ENCODE measurements around the gene LZTR1. TPM values are rescaled to one million over a fixed set of nuclear protein-coding genes. Genes with fewer than 3 reads are reported as not detected.

Gene LZTR1
- total RNA-seq, 1 donor from 2014 or later, result 91.5 TPM

GRCh38 chr22:20943104-20943933 lies 38.8 kb upstream of the LZTR1 start:
- TF ChIP-seq, protein P1, sequence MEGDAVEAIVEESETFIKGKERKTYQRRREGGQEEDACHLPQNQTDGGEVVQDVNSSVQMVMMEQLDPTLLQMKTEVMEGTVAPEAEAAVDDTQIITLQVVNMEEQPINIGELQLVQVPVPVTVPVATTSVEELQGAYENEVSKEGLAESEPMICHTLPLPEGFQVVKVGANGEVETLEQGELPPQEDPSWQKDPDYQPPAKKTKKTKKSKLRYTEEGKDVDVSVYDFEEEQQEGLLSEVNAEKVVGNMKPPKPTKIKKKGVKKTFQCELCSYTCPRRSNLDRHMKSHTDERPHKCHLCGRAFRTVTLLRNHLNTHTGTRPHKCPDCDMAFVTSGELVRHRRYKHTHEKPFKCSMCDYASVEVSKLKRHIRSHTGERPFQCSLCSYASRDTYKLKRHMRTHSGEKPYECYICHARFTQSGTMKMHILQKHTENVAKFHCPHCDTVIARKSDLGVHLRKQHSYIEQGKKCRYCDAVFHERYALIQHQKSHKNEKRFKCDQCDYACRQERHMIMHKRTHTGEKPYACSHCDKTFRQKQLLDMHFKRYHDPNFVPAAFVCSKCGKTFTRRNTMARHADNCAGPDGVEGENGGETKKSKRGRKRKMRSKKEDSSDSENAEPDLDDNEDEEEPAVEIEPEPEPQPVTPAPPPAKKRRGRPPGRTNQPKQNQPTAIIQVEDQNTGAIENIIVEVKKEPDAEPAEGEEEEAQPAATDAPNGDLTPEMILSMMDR (IDR thresholded peaks at IDR 0.05), result no peak
- Mint-ChIP-seq H3K4me1 (ENCODE audit: unreplicated experiment) (peaks cover 41% of the 10 kb centered on the region), H3K4me3 (ENCODE audit: unreplicated experiment) (no peak overlapping the region), H3K27ac (ENCODE audit: unreplicated experiment) (no peak overlapping the region), H3K9me3 (ENCODE audit: unreplicated experiment) (no peaks in the 10 kb centered on the region), H3K27me3 (ENCODE audit: unreplicated experiment) (no peaks in the 10 kb centered on the region), H3K36me3 (ENCODE audit: unreplicated experiment) (peaks cover 9% of the 10 kb centered on the region)
- DNase-seq (ENCODE audit: extremely low spot score, unreplicated experiment), result no peak

DNA sequence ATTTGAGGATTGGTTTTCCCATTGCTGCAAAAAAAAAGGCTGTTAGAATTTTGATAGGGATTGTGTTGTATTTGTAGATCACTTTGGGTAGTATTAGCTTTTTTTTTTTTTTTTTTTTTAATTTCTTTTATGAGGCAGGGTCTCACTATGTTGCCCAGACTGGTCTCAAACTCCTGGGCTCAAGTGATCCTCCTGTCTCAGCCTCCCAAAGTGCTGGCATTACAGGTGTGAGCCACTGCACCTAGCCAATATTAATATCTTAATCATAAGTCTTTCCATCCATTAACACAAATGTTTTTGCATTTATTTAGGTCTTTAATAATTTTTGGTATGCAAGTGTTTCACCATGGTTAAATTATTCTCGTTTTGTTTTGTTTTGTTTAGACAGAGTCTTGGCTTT lies 38.1 kb upstream of the LZTR1 start:
- Mint-ChIP-seq H3K9me3 (ENCODE audit: unreplicated experiment) (no peaks in the 10 kb centered on the region), H3K36me3 (ENCODE audit: unreplicated experiment) (peaks cover 9% of the 10 kb centered on the region), H3K4me1 (ENCODE audit: unreplicated experiment) (peaks cover 41% of the 10 kb centered on the region), H3K27me3 (ENCODE audit: unreplicated experiment) (no peaks in the 10 kb centered on the region), H3K27ac (ENCODE audit: unreplicated experiment) (no peak overlapping the region), H3K4me3 (ENCODE audit: unreplicated experiment) (no peak overlapping the region)
- TF ChIP-seq, protein P1 (IDR thresholded peaks at IDR 0.05), result no peak
- DNase-seq (ENCODE audit: extremely low spot score, unreplicated experiment), result no peak

- no peaks in the 10 kb centered on the region for H3K27me3 Mint-ChIP-seq (ENCODE audit: unreplicated experiment)
- no peaks in the 10 kb centered on the region for H3K9me3 Mint-ChIP-seq (ENCODE audit: unreplicated experiment)
- TF ChIP-seq, protein P1 (IDR thresholded peaks at IDR 0.05), result no peak
- H3K36me3 Mint-ChIP-seq (ENCODE audit: unreplicated experiment), result peaks cover 16% of the 10 kb centered on the region
- H3K27ac Mint-ChIP-seq (ENCODE audit: unreplicated experiment), result peak overlapping the region; percentile 47
- peaks cover 31% of the 10 kb centered on the region for H3K4me1 Mint-ChIP-seq (ENCODE audit: unreplicated experiment)
- no peak for DNase-seq (ENCODE audit: extremely low spot score, unreplicated experiment)
- no peak overlapping the region for H3K4me3 Mint-ChIP-seq (ENCODE audit: unreplicated experiment)
Measured at GRCh38 chr22:20945578-20945934, 36.5 kb upstream of the LZTR1 start.

DNA sequence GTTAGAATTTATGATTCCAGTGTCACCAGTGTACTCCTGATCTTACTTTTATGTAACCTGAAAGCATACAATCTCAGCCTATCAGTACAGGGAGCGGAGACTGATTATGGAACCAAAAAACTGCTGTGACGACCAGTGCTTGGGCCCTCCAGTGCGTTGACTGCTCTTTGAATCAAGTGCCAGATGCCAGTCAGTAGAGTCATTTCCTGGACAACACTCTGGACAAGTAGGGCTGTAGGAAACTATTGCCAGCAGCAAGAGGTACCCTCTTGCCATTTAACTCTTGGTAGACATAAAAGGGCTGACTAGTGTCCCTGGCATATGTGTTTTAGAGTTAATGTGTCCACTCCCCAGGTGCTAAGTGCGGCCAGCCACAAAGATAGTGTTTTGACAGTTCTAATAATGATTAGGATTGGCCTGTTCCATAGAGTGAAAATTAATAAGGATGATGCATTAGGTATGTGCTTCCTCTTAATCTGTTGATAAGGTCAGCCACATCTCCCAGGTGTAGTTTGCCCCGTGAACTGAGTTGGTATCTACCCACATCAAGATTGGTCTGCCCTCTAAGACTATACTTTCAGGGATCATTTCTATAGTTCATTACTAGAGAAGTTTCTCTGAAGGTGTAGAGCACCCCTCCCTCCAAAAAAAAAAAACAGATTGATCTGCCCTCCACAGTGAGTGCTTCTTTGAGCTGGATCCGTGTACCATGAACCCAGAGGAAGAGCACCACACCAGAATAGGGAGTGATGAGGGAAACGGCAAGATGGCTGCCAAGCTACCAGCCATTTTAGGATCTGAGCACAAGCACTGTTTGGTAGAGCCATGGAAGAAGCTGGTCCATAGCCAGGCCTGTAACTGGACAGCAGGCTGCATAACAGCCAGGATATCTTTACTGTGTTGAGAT lies 35.8 kb upstream of the LZTR1 start:
- peaks cover 29% of the 10 kb centered on the region for H3K4me1 Mint-ChIP-seq (ENCODE audit: unreplicated experiment)
- TF ChIP-seq, protein P1 (IDR thresholded peaks at IDR 0.05), result no peak
- H3K36me3 Mint-ChIP-seq (ENCODE audit: unreplicated experiment), result peaks cover 19% of the 10 kb centered on the region
- H3K27me3 Mint-ChIP-seq (ENCODE audit: unreplicated experiment), result no peaks in the 10 kb centered on the region
- no peak overlapping the region for H3K4me3 Mint-ChIP-seq (ENCODE audit: unreplicated experiment)
- H3K9me3 Mint-ChIP-seq (ENCODE audit: unreplicated experiment), result no peaks in the 10 kb centered on the region
- H3K27ac Mint-ChIP-seq (ENCODE audit: unreplicated experiment), result peak overlapping the region; percentile 47
- no peak for DNase-seq (ENCODE audit: extremely low spot score, unreplicated experiment)

- peaks cover 27% of the 10 kb centered on the region for H3K4me1 Mint-ChIP-seq (ENCODE audit: unreplicated experiment)
- no peaks in the 10 kb centered on the region for H3K27me3 Mint-ChIP-seq (ENCODE audit: unreplicated experiment)
- no peak overlapping the region for H3K4me3 Mint-ChIP-seq (ENCODE audit: unreplicated experiment)
- DNase-seq (ENCODE audit: extremely low spot score, unreplicated experiment), result no peak
- TF ChIP-seq, protein P1 (IDR thresholded peaks at IDR 0.05), result no peak
- peaks cover 22% of the 10 kb centered on the region for H3K36me3 Mint-ChIP-seq (ENCODE audit: unreplicated experiment)
- no peak overlapping the region for H3K27ac Mint-ChIP-seq (ENCODE audit: unreplicated experiment)
- H3K9me3 Mint-ChIP-seq (ENCODE audit: unreplicated experiment), result no peaks in the 10 kb centered on the region
Measured at GRCh38 chr22:20946991-20947390, 35.1 kb upstream of the LZTR1 start.

All from osteocyte (in vitro differentiated cells).